HG03066 (cell line): ENCODE results near the gene WNT2.
"Not testable (repeated sequence)": the region's sequence is repeated elsewhere in the genome, so short reads cannot be mapped to it uniquely, and the experiment has no call there.

Source experiments
- ATAC-seq: cut with Tn5 transposase; IDR thresholded peaks from one replicate; pipeline ENCODE4 v1.9.1; 2021; ENCODE audit warnings: low read depth; ENCODE audit not compliant: unreplicated experiment

WNT2 gene

GRCh38 chr7:117312593-117313580 lies 10.0 kb downstream of the WNT2 start:
- ATAC-seq, result no peak

- no peak for ATAC-seq
Measured at GRCh38 chr7:117308891-117309290, 14.0 kb downstream of the WNT2 start.

GRCh38 chr7:117302396-117302795 lies 20.5 kb downstream of the WNT2 start:
- no peak for ATAC-seq

GRCh38 chr7:117300506-117300905 lies 22.4 kb downstream of the WNT2 start:
- not testable (repeated sequence) for ATAC-seq

GRCh38 chr7:117297606-117298005 lies 25.3 kb downstream of the WNT2 start:
- ATAC-seq, result no peak

GRCh38 chr7:117296066-117296465 lies 26.8 kb downstream of the WNT2 start:
- no peak for ATAC-seq

GRCh38 chr7:117285826-117286225 lies 37.0 kb downstream of the WNT2 start:
- no peak for ATAC-seq

- ATAC-seq, result no peak
Measured at GRCh38 chr7:117284692-117285091, 38.2 kb downstream of the WNT2 start.

GRCh38 chr7:117283779-117284178 lies 39.1 kb downstream of the WNT2 start:
- ATAC-seq, result no peak

GRCh38 chr7:117283371-117283770 lies 39.5 kb downstream of the WNT2 start:
- ATAC-seq, result no peak

- ATAC-seq, result no peak
Measured at GRCh38 chr7:117282239-117282812, 40.5 kb downstream of the WNT2 start.

- ATAC-seq, result no peak
Measured at GRCh38 chr7:117281562-117281961, 41.3 kb downstream of the WNT2 start.

- no peak for ATAC-seq
Measured at GRCh38 chr7:117279931-117280557, 42.8 kb downstream of the WNT2 start.

GRCh38 chr7:117279203-117279602 lies 43.7 kb downstream of the WNT2 start:
- ATAC-seq, result no peak

- no peak for ATAC-seq
Measured at GRCh38 chr7:117278040-117278439, 44.8 kb downstream of the WNT2 start.

- ATAC-seq, result no peak
Measured at GRCh38 chr7:117277576-117277975, 45.3 kb downstream of the WNT2 start.

GRCh38 chr7:117274951-117275350 lies 47.9 kb downstream of the WNT2 start:
- ATAC-seq, result no peak

- ATAC-seq, result no peak
Measured at GRCh38 chr7:117273814-117274225, 49.0 kb downstream of the WNT2 start.

GRCh38 chr7:117273325-117273724 lies 49.5 kb downstream of the WNT2 start:
- no peak for ATAC-seq

GRCh38 chr7:117272017-117272759 lies 50.7 kb downstream of the WNT2 start:
- ATAC-seq, result no peak

GRCh38 chr7:117271566-117271965 lies 51.3 kb downstream of the WNT2 start:
- ATAC-seq, result no peak
